ENCODE data around the gene CZIB.
"Not testable (repeated sequence)": the region's sequence is repeated elsewhere in the genome, so short reads cannot be mapped to it uniquely, and the experiment has no call there.

The CZIB gene

GRCh38 chr1:53188099-53188498, 32.3 kb downstream of the CZIB start:
- DNase-seq (ENCODE audit: low spot score): no peak

DNA sequence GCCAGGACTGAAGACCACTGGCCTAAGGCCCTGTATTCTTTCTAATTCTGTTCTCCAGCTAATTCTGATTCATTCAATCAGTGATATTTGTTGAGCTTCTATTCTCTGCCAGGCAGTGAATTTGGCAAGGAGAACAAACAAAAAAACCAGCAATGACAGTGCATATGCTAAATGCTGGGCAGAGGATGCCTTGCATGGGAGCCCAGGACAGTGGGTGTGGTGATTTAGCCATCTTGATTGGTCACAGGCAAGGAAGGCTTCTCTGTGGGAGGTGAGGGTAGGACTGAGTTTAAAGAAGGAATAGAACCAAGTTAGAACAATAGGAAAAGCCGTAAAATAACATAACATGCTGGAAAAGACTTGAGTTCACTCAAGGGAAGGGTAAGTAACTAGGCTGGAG, 33.0 kb downstream of the CZIB start:
- no peak for DNase-seq (ENCODE audit: low spot score)

- no peak for DNase-seq (ENCODE audit: low spot score)
Observed at GRCh38 chr1:53186533-53186932, 33.9 kb downstream of the CZIB start.

DNA sequence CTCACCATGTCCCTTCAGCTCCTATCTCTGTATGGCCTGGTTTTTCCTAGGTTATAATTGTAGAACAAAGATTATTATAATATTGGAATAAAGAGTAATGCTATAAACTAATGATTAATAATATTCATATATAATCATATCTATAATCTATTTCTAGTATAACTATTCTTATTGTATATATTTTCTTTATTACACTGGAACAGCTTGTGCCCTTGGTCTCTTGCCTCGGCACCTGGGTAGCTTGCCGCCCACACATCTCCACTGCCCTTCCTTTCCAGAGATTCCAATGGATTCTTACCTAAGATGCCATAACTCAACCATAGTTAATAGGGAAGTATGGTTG, 34.5 kb downstream of the CZIB start:
- DNase-seq (ENCODE audit: low spot score): not testable (repeated sequence)

DNA sequence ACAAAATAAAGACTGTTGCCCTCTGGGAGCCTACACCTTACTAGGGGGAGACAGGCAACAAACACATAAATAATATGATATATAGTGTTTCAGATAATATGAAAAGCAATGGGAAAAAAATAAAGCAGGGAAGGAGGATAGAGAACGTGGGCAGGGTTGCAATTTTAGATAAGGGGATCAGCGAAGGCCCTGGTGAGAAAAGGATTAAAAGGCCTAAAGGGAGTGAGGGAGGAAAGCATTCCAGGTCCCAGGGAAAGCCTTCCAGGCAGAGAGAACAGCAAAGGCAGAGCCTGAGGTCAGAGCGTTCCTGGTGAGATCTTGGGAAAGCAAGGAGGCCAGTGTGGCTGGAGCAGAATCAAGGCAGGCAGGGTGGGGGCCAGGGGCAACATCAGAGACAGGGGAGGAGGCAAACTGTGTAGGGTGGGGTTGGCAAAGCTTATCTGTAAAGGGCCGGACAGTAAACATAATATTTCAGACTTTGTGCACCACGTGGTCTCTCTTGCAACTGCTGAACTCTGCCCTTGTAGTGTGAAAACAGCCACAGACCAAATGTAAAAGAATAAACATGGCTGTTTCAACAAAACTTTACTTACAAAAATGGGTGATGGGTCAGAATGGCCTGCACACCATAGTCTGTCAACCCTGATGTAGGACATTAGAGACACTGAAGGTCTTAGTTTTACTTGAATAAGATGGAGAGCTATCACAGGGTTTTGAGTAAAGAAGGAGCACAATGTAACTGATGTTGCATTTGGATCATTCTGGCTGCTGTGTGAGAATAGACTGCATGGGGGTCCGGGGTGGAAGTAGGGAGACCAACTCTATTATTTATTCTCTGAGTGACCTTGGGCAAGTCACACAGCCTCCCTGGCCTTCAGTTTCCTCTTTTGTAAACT, 37.1 kb downstream of the CZIB start:
- no peak for DNase-seq (ENCODE audit: low spot score)

GRCh38 chr1:53182716-53183094, 37.7 kb downstream of the CZIB start:
- DNase-seq (ENCODE audit: low spot score): no peak

DNA sequence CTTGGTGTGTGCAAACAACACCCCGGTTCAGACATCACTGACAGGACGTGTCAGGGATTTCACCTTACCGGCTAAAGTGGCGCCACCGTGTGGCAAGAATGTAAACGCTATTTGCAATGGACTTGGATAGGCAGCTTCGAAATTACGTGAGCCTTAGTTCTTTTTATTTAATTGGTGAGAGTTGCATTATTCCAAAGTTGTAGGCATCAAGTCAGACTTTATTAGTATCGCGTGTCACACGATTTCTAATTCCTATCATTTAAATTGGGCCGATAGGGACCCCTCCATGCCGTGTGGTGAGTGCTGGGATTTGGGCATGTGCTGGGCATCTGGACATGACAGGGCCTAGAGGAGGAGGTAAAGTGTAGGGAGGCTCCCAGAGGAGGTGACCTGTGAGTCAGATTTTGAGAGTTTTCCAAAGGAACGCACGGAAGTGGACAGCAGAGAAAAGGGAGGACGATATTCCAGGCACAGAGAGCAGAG, 38.3 kb downstream of the CZIB start:
- peak; percentile 79 for DNase-seq (ENCODE audit: low spot score)

DNA sequence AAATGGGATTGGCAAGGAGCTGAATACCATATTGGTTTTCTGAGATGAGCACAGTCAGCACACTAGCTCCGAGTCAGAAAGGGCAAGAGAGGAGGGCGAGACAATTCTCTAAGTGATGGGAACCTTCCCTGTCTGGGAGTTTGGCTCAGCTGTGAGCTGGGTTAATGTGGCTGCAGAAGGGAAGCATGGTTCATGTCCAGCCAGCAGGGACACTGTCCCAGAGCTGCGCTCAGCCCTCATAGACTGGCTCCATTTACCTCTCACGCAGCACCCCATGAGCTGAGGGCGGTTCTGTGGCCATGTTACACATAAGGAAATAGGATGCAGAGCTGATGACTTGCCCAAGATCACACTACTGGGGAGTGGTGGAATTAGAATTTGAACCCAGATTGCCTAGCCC, 39.5 kb downstream of the CZIB start:
- no peak for DNase-seq (ENCODE audit: low spot score)

DNA sequence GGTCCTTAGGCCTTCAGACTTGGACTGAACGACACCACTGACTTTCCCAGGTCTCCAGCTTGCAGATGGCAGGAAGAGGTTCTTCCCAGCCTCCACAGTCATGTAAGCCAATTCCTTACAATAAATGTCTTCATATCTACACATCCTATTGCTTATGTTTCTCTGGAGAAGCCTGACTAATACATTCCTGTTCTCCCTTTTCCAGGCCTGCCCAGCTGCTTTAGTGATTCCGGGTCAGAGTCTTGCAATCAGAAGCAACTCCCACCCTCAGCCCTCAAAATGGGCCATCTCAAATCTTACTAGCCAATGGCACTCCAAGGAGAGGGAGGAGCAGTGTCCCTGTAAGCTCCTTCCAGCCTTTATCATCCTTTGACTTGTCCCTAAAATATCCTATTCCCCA, 40.2 kb downstream of the CZIB start:
- DNase-seq (ENCODE audit: low spot score): no peak

DNA sequence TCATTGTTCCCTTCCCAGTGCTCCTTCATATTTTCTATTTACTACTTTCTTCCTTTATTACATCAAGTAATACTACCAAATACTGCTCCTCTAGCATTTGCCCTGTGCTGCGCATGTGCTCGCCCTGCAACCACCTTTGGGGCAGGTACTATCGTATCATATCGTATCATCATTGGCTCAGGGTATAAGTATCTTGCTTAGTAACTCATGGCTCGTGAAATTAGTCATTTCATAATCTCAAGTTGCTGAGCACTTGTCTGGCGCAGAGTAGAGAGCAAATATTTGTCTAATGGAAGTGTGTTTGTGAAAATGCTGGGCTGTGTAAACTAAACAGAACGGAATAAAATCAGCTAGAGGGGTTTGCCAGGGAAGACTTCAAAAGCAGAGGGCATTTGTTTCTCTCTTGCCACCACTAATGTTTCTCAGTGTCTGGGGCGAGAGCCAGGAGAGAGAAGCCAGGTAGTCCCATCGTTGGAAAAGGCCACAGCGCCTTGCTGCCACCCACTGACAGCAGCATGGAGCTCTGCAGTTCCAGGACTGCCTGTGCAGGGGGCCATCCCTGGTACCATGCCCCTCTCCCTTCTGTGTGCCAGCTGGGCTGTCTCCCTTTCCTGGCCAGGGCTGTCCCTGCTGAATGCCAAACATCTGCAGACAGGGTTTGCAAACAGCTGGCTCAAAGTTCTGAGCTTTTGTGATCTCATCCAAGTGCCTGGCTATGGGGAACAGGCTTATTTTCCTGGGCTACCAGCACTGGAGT, 43.8 kb downstream of the CZIB start:
- DNase-seq (ENCODE audit: low spot score): no peak

DNA sequence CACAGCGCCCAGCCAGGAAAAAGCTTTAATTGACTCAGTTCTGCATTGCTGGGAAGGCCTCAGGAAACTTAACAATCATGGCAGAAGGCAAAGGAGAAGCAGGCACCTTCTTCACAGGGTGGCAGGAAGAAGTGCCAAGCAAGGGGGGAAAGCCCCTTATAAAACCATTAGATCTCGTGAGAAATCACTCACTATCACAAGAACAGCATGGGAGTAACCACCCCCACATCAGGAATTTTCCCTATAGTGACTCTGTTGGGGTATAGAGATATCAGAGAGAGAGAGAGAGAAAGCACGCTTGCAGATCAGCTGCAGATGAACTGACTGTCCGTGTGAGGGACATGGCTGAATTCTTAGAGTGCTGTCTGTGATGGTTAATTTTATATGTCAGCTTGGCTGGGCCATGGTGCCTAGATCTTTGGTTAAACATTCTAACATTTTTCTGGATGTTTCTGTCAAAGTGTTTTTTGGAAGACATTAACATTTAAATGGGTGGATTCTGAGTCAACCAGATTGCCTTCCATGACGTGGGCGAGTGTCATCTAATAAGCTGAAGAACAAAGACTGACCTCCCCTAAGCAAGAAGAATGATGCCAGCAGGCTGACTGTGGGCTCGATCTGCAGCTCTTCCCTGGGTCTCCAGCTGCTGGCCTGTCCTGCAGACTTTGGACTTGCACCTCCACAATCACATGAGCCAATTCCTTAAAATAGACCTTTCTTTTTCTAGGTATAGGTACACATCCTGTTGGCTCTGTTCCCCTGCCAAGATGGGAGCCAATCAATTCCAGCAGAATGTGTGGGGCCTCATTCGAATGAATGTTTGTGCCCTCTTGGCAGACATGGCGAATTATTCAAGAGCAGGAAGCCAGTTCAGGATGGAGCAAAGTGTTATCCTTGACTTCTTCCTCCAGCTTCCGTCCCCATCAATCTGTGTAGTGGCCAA, 45.2 kb downstream of the CZIB start:
- no peak for DNase-seq (ENCODE audit: low spot score)

DNA sequence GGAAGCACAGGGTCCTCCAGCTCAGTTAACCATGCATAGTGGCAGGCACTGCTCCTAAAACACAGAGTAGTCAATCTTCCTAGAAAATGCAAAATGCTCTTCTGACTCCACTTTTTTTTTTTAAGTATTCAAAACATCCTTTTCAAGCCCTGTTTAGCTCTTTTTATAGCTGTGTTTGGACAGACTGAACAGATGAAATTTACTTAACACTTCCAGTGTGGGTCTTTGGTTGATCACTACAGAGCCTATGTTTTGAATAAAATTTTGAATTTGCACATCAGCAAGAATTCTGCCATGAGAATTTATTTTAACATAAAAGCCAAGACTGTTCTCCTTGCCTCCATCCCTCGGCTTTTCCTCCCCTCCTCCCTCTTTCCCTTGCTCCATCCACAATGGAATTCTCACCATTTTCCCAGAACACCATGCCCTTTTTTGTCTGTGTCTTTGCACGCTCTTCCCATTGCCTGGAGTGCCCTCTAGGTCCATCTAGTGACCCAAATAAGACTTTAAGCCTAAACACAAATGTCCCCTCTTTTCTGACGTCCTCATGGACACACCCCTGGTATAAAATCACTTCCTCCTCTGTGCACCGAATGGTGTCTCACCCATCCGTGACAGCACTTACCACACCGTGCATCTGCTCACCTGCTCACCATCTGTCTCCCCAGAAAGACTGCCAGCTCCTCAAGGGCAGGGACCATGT, 47.9 kb downstream of the CZIB start:
- DNase-seq (ENCODE audit: low spot score): peak; percentile 74

DNA sequence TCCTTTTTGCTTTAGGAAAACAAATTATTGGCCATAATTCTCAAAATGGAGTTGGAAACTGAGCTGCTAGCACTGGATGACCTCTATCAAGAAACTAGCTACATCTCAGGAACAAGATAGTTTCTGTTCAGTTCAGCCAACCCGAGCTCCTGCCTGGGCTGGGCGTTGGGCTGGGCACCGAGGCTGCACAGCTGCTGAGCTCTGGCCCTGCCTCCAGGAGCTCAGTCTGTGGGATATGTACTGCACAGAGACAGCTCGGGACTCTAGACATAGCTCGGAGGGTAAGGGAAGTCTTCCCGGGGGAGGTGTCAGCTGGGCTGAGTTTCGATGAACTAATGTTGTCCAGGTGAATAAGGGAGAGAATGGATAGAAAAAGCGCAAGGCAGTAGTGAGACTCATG, 53.5 kb downstream of the CZIB start:
- DNase-seq (ENCODE audit: low spot score): no peak

- DNase-seq (ENCODE audit: low spot score): no peak
Observed at GRCh38 chr1:53166366-53166765, 54.1 kb downstream of the CZIB start.

DNA sequence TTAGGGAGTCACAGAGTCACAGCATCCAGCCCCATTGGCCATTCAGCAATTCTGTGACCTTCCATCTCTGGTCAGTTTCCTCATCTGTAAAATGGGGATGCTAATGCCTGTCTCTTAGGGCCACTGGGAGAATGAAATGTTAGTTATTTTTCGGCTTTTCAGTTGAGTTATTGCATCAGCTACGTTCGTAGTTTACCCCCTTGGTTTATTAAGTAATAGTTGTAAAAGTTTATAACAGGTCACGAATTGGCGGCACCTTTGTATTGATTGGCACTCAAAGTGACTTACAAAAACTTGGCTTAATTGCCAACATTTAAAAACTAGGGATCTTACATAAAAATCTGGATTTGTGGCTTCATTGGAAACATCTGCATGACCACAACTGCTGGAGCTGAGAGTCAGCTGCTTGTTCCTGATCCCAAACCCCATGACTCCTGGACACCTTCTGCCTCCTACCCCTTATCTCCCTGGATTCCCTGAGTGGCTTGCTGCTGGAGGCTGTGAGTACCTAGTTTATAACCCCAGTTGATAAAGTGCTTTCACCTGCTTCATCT, 54.9 kb downstream of the CZIB start:
- DNase-seq (ENCODE audit: low spot score): no peak
